Fibroblast of mammary gland (primary cell): ENCODE data around the gene SOD3.

Experiments used
- DNase-seq: peaks from one replicate; pipeline ENCODE4 v3.0.0-alpha.2; 2010; ENCODE audit warnings: low read depth
- H3K4me3 ChIP-seq: 2 replicates; pipeline ENCODE4 v1.5.1; 2011; ENCODE audit warnings: low read depth, mild to moderate bottlenecking, low read length, moderate library complexity; ENCODE audit not compliant: control insufficient read depth
- CTCF ChIP-seq: conservative IDR thresholded peaks from 2 replicates; pipeline ENCODE4 v1.5.1; 2011; ENCODE audit warnings: low read depth, low read length, inconsistent platforms; ENCODE audit not compliant: control insufficient read depth, insufficient read depth

The SOD3 gene

GRCh38 chr4:24799544-24800324 lies 4.4 kb downstream of the SOD3 start:
- no peak overlapping the region for H3K4me3 ChIP-seq
- DNase-seq = no peak
- no peak for TF ChIP-seq CTCF

DNA sequence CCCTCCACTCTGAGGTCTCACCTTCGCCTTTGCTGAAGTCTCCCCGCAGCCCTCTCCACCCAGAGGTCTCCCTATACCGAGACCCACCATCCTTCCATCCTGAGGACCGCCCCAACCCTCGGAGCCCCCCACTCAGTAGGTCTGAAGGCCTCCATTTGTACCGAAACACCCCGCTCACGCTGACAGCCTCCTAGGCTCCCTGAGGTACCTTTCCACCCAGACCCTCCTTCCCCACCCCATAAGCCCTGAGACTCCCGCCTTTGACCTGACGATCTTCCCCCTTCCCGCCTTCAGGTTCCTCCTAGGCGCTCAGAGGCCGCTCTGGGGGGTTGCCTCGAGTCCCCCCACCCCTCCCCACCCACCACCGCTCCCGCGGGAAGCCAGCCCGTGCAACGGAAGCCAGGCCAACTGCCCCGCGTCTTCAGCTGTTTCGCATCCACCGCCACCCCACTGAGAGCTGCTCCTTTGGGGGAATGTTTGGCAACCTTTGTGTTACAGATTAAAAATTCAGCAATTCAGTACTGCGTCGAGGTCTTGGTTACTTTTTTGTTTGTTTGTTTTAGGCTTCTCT lies 5.0 kb downstream of the SOD3 start:
- peak; percentile 15 for DNase-seq
- no peak for TF ChIP-seq CTCF
- no peak overlapping the region for H3K4me3 ChIP-seq

DNA sequence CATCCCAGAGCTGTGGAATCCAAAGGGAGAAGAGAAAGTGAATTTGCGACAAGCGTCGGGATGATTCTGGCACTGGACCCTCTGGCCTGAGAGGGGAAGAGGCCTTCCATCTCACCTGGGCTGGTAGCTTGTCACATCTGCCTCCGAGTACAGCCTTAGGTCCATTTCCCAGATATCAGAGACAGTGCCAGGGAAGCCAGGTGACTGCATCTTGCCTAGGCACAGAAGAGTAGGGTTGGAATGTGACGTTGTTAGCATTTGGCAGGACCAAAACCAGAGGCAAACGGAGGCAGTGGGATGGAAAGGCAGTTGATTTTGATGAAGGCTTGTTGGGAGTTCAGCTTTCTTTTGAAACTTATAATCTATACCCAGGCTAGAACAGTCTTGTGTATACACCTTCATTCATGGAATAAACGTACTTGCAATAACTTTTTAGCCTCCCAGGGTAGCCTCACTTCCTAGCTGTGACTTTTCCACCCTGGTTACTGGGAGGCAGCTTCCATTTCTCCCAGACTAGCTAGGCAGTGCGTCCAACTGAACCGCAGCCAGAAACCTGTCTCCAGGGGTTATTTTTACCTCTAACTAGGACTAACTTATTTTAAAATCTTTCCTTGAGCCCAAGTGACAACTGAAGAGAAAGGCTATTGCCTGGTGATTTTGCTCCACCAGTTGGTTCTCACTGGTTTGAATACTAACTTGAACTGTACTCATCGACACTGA lies 5.9 kb downstream of the SOD3 start:
- no peak overlapping the region for H3K4me3 ChIP-seq
- TF ChIP-seq CTCF = no peak
- no peak for DNase-seq

GRCh38 chr4:24802648-24803047 lies 7.3 kb downstream of the SOD3 start:
- no peak for TF ChIP-seq CTCF
- no peak for DNase-seq
- H3K4me3 ChIP-seq = no peak overlapping the region

DNA sequence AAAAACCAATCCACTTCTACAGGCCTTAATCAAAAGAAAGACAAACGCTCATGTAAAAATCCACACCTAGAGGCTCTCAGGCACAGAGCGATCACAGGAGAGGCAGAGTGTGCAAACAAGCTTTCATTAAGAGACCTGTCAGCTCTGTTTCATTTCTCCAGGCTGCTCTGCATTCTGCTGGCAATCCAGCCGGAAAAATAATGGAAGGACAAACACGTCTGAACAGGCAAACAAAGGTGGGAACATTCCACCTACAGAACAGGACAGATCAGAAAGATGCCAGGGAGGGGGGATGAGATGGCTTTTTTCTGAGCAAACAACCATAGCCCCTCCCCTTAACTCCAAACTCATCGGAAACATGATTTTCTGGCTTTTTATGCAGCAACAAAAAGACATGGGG lies 9.7 kb downstream of the SOD3 start:
- TF ChIP-seq CTCF = no peak
- no peak for DNase-seq
- H3K4me3 ChIP-seq = no peak overlapping the region

GRCh38 chr4:24805566-24805965 lies 10.2 kb downstream of the SOD3 start:
- no peak overlapping the region for H3K4me3 ChIP-seq
- TF ChIP-seq CTCF = no peak
- DNase-seq = no peak
